SK-N-SH (cell line): ENCODE measurements around the gene TPPP. TPM values are rescaled to one million over a fixed set of nuclear protein-coding genes. Genes with fewer than 3 reads are reported as not detected.
"Not testable (repeated sequence)": the region's sequence is repeated elsewhere in the genome, so short reads cannot be mapped to it uniquely, and the experiment has no call there.

Experiments used
- CTCF ChIA-PET: fragments of 300-600, 350-600 bp; formaldehyde crosslinking; extraction: SDS; loops from one replicate; lab custom pipeline; 2021; lab: Yijun Ruan, JAX
- POLR2A ChIA-PET: fragments of 350-600 bp; sonication (Branson Sonifier 250); formaldehyde crosslinking; extraction: SDS; loops from one replicate; lab custom pipeline; 2020; ENCODE audit warnings: antibody characterized with exemption, inconsistent platforms; lab: Yijun Ruan, JAX
- DNase-seq: peaks from one replicate; pipeline ENCODE4 v3.0.0; 2012
- H2AFZ ChIP-seq: fragments of 200-600 bp; sonication (generic); 2 replicates; pipeline ENCODE4 v1.8.1; 2016; ENCODE audit warnings: antibody characterized with exemption, mild to moderate bottlenecking, low read depth
- H3F3A ChIP-seq: fragments of 200-600 bp; sonication (generic); replicated peaks from 2 replicates; pipeline ENCODE3; 2016; ENCODE audit warnings: antibody characterized with exemption, mild to moderate bottlenecking; ENCODE audit not compliant: insufficient read depth
- H3K27ac ChIP-seq, 2 experiments: fragments of 200-500 bp in 1 of 2; fragments of 200-600 bp in 1 of 2; sonication (Bioruptor generic) in 1 of 2; sonication (generic), shearing (Covaris generic) in 1 of 2; 2 replicates each; pipeline versions ENCODE4 v1.5.1 to v1.6.1; 2014 to 2016; ENCODE audit warnings: low read depth in 2 of 2, inconsistent platforms in 1 of 2, low read length in 1 of 2, mild to moderate bottlenecking in 1 of 2, mixed read lengths in 1 of 2
- H3K27me3 ChIP-seq: fragments of 200-600 bp; sonication (generic), shearing (Covaris generic); 2 replicates; pipeline ENCODE4 v1.6.1; 2016; ENCODE audit warnings: mixed run types; ENCODE audit not compliant: insufficient read depth
- H3K36me3 ChIP-seq, 2 experiments: fragments of 200-500 bp in 1 of 2; fragments of 200-600 bp in 1 of 2; sonication (Bioruptor generic) in 1 of 2; sonication (generic) in 1 of 2; replicated peaks in 1 of 2; 2 replicates each; pipeline versions ENCODE3 to v1.5.1; 2014 to 2016; ENCODE audit warnings: low read length in 1 of 2, mild to moderate bottlenecking in 1 of 2; ENCODE audit not compliant: insufficient read depth in 2 of 2, control insufficient read depth in 1 of 2
- H3K4me1 ChIP-seq, 2 experiments: fragments of 200-500 bp in 1 of 2; fragments of 200-600 bp in 1 of 2; sonication (Bioruptor generic) in 1 of 2; sonication (generic), shearing (Covaris generic) in 1 of 2; 2 replicates each; pipeline versions ENCODE4 v1.5.1 to v1.6.1; 2014 to 2016; ENCODE audit warnings: low read depth in 1 of 2, low read length in 1 of 2, mixed run types in 1 of 2; ENCODE audit not compliant: insufficient read depth in 2 of 2, control insufficient read depth in 1 of 2
- H3K4me2 ChIP-seq: fragments of 200-600 bp; sonication (generic), shearing (Covaris generic); 2 replicates; pipeline ENCODE4 v1.6.1; 2017; ENCODE audit warnings: mixed run types
- H3K4me3 ChIP-seq, 2 experiments: fragments of 200-500 bp in 1 of 2; fragments of 200-600 bp in 1 of 2; sonication (Bioruptor generic) in 1 of 2; sonication (generic), shearing (Covaris generic) in 1 of 2; 2 replicates each; pipeline versions ENCODE4 v1.5.1 to v1.8.1; 2014 to 2016; ENCODE audit warnings: low read depth in 2 of 2, inconsistent platforms in 1 of 2, low read length in 1 of 2, mild to moderate bottlenecking in 1 of 2, mixed read lengths in 1 of 2, moderate library complexity in 1 of 2
- H3K79me2 ChIP-seq: fragments of 200-600 bp; sonication (generic); 2 replicates; pipeline ENCODE4 v1.8.1; 2017; ENCODE audit warnings: mild to moderate bottlenecking; ENCODE audit not compliant: insufficient read depth
- H3K9ac ChIP-seq: fragments of 200-600 bp; sonication (generic); 2 replicates; pipeline ENCODE4 v1.6.1; 2017; ENCODE audit warnings: mixed run types
- H3K9me2 ChIP-seq: fragments of 200-600 bp; sonication (generic); 2 replicates; pipeline ENCODE4 v1.6.1; 2017; ENCODE audit warnings: mixed run types
- H3K9me3 ChIP-seq: fragments of 200-600 bp; sonication (generic); 2 replicates; pipeline ENCODE4 v1.6.1; 2017; ENCODE audit warnings: mixed run types, mild to moderate bottlenecking, moderate library complexity
- H4K20me1 ChIP-seq: fragments of 200-600 bp; sonication (generic); 2 replicates; pipeline ENCODE4 v1.6.1; 2017; ENCODE audit warnings: mild to moderate bottlenecking, mixed run types; ENCODE audit not compliant: insufficient read depth
- CTCF ChIP-seq: fragments of 200-600 bp; sonication (generic); IDR thresholded peaks from 2 replicates; pipeline ENCODE4 v1.6.1; 2017; ENCODE audit warnings: antibody characterized with exemption, mild to moderate bottlenecking, moderate library complexity
- ELF1 ChIP-seq: IDR thresholded peaks from 2 replicates; pipeline ENCODE4 v1.4.0; 2012
- FOXJ3 ChIP-seq: sonication (generic); formaldehyde crosslinking; IDR thresholded peaks from 2 replicates; pipeline ENCODE4 v1.5.1; 2020; ENCODE audit warnings: mild to moderate bottlenecking, missing genetic modification reagents
- FOXM1 ChIP-seq: IDR thresholded peaks from 2 replicates; pipeline ENCODE4 v1.4.0; 2012; ENCODE audit warnings: low read depth, mild to moderate bottlenecking
- NFIC ChIP-seq: IDR thresholded peaks from 2 replicates; pipeline ENCODE4 v1.4.0; 2012; ENCODE audit warnings: borderline replicate concordance
- NRF1 ChIP-seq: IDR thresholded peaks from 2 replicates; pipeline ENCODE4 v1.6.1; 2012; ENCODE audit warnings: low read depth, mild to moderate bottlenecking, low read length
- RAD21 ChIP-seq: IDR thresholded peaks from 2 replicates; pipeline ENCODE4 v1.6.1; 2012; ENCODE audit warnings: mild to moderate bottlenecking, low read length
- RCOR1 ChIP-seq: fragments of 150-350 bp; IDR thresholded peaks from 2 replicates; pipeline ENCODE4 v1.6.1; 2017; ENCODE audit warnings: antibody characterized with exemption, low read length
- RFX5 ChIP-seq: IDR thresholded peaks from 2 replicates; pipeline ENCODE4 v1.6.1; 2012; ENCODE audit warnings: mild to moderate bottlenecking, improper control_type of control experiment, low read length
- SMC3 ChIP-seq: IDR thresholded peaks from 2 replicates; pipeline ENCODE4 v1.6.1; 2012; ENCODE audit warnings: low read depth, low read length, improper control_type of control experiment
- TAF1 ChIP-seq: IDR thresholded peaks from 2 replicates; pipeline ENCODE4 v1.6.1; 2012; ENCODE audit warnings: low read depth, mild to moderate bottlenecking, low read length, moderate library complexity, borderline replicate concordance
- USF2 ChIP-seq: fragments of 150-350 bp; IDR thresholded peaks from 2 replicates; pipeline ENCODE4 v1.6.1; 2017; ENCODE audit warnings: antibody characterized with exemption, low read length, low read depth, borderline replicate concordance
- WGBS: methylation state at CpG from one replicate; pipeline ENCODE4 v1.1.6; 2017; ENCODE audit warnings: low lambda C conversion rate; 5-methylcytosine and 5-hydroxymethylcytosine counted together
- polyA plus RNA-seq, 3 experiments: library from polyadenylated mRNA; depleted of rRNA; stranded (reverse); fragments of >200 nt; gene quantifications; 2 replicates each; pipeline ENCODE4 v1.2.3, GENCODE V29; 2012
- TF ChIP-seq, protein P1 (sequence below): IDR thresholded peaks from 2 replicates; pipeline ENCODE4 v1.4.0; 2012; ENCODE audit warnings: low read depth, borderline replicate concordance

TPPP gene
- polyA plus RNA-seq, 1 of the 3 experiments (the other 2 are of a cell fraction) = 0.05 TPM

DNA sequence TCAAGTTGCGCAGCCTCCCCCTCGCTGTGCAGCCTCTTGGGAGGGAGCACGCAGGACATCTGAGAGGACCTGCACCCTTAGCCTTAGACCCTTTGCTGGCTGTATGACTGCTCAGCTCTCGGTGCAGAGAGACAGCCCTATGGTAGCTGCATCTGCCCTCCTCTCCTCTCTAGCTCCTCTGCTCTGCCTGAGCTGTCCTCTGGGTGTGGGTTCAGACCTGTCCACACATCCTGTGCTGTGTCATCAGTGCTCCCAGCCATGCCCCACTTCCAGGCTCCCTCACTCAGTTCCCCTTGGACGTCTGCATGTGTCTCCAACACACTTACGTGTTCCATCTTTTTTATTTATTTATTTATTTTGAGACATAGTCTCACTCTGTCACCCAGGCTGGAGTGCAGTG, 30.7 kb upstream of the TPPP start:
- H3K4me3 ChIP-seq, CTCF ChIA-PET, H3K4me1 ChIP-seq, H3F3A ChIP-seq, H3K9me3 ChIP-seq, H4K20me1 ChIP-seq, DNase-seq, POLR2A ChIA-PET, H2AFZ ChIP-seq, H3K36me3 ChIP-seq, H3K4me2 ChIP-seq, H3K27ac ChIP-seq, H3K9ac ChIP-seq, H3K9me2 ChIP-seq, H3K27me3 ChIP-seq, H3K79me2 ChIP-seq: not testable (repeated sequence)
- WGBS = 50% methylated on average over 2 of the region's 6 CpGs

- H3K36me3 ChIP-seq, H2AFZ ChIP-seq, H3F3A ChIP-seq, H3K27ac ChIP-seq, H3K9me2 ChIP-seq, H3K4me3 ChIP-seq, POLR2A ChIA-PET, H4K20me1 ChIP-seq, H3K4me2 ChIP-seq, H3K9ac ChIP-seq, H3K4me1 ChIP-seq, CTCF ChIA-PET, H3K9me3 ChIP-seq, H3K79me2 ChIP-seq, DNase-seq, H3K27me3 ChIP-seq: not testable (repeated sequence)
- 35% methylated on average over 3 of the region's 4 CpGs for WGBS
These were observed 30.2 kb upstream of the TPPP start for GRCh38 chr5:723309-723708.

GRCh38 chr5:719379-719778, 26.2 kb upstream of the TPPP start:
- POLR2A ChIA-PET, H3K4me3 ChIP-seq, H2AFZ ChIP-seq, H3K4me1 ChIP-seq, H4K20me1 ChIP-seq, H3K9me2 ChIP-seq, H3K9me3 ChIP-seq, H3K27me3 ChIP-seq, H3K36me3 ChIP-seq, H3K27ac ChIP-seq, H3K79me2 ChIP-seq, H3K4me2 ChIP-seq, H3F3A ChIP-seq, H3K9ac ChIP-seq, DNase-seq: not testable (repeated sequence)
- WGBS = 1% methylated on average over 1 of the region's 1 CpG
- CTCF ChIA-PET = interaction anchor here (1.3 kb wide), 1 partner anchor 39 kb away, joined by 4 read pairs; no protein-coding TSS in a partner anchor

GRCh38 chr5:717143-717542, 24.0 kb upstream of the TPPP start:
- Histone ChIP-seq H3K9ac (no peak overlapping the region), H3K36me3 (no peaks in the 10 kb centered on the region), H4K20me1 (no peaks in the 10 kb centered on the region), H3K79me2 (no peaks in the 10 kb centered on the region), H3K9me2 (no peaks in the 10 kb centered on the region), H3K27ac (no peak overlapping the region), H3F3A (no peaks in the 10 kb centered on the region), H2AFZ (no peak overlapping the region), H3K4me3 (no peak overlapping the region), H3K27me3 (no peaks in the 10 kb centered on the region), H3K9me3 (no peaks in the 10 kb centered on the region), H3K4me1 (no peaks in the 10 kb centered on the region), H3K4me2 (no peak overlapping the region)
- whole genome bisulfite sequencing = 26% methylated on average over 7 of the region's 7 CpGs
- no peak for DNase-seq
- POLR2A ChIA-PET = no interaction called here
- CTCF ChIA-PET = no interaction called here
- no peak for TF ChIP-seq ELF1
- TF ChIP-seq, protein P1, sequence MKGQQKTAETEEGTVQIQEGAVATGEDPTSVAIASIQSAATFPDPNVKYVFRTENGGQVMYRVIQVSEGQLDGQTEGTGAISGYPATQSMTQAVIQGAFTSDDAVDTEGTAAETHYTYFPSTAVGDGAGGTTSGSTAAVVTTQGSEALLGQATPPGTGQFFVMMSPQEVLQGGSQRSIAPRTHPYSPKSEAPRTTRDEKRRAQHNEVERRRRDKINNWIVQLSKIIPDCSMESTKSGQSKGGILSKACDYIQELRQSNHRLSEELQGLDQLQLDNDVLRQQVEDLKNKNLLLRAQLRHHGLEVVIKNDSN = no peak
- TF ChIP-seq RAD21 = no peak
- no peak for TF ChIP-seq RFX5
- no peak for TF ChIP-seq FOXM1
- no peak for TF ChIP-seq TAF1
- TF ChIP-seq NRF1 = no peak
- TF ChIP-seq SMC3 = no peak
- TF ChIP-seq CTCF = no peak
- TF ChIP-seq USF2 = no peak
- TF ChIP-seq RCOR1 = no peak
- no peak for TF ChIP-seq NFIC
- no peak for TF ChIP-seq FOXJ3 (CRISPR knock-in tag)
